Panc1 (cell line): ENCODE data around the gene ZNF474. TPM values are rescaled to one million over a fixed set of nuclear protein-coding genes. Genes with fewer than 3 reads are reported as not detected.

ENCODE experiments used
- ATAC-seq: fragments of 200-7000 bp; cut with Tn5 transposase; 2 replicates; pipeline ENCODE4 v1.9.1; 2020; ENCODE audit warnings: mild to moderate bottlenecking, moderate library complexity
- BruUV-seq: library from RNA; stranded (reverse); fragments of 400-500 nt; replicated peaks from 2 replicates; lab custom pipeline; 2021; lab: Mats Ljungman, UMichigan
- CTCF ChIA-PET: fragments of 300-600 bp; sonication (Branson Sonifier 250); formaldehyde crosslinking; loops from one replicate; lab custom pipeline; 2022; ENCODE audit warnings: antibody characterized with exemption; lab: Charles Lee
- POLR2A ChIA-PET: fragments of 300-600 bp; sonication (Branson Sonifier 250); formaldehyde crosslinking; loops from one replicate; lab custom pipeline; 2022; ENCODE audit warnings: antibody characterized with exemption; lab: Charles Lee
- DNase-seq: peaks from one replicate; pipeline ENCODE4 v3.0.0-alpha.2; 2010; ENCODE audit warnings: low read depth, low spot score
- H3K27ac ChIP-seq: 2 replicates; pipeline ENCODE4 v1.5.1; 2011; ENCODE audit warnings: mild to moderate bottlenecking, low read length, inconsistent platforms
- H3K27me3 ChIP-seq: fragments of 200-500 bp; sonication (Bioruptor generic); 2 replicates; pipeline ENCODE4 v1.6.0; 2014; ENCODE audit warnings: low read length, inconsistent platforms; ENCODE audit not compliant: control insufficient read depth, insufficient read depth
- H3K36me3 ChIP-seq: fragments of 200-500 bp; sonication (Bioruptor generic); 2 replicates; pipeline ENCODE4 v1.5.1; 2014; ENCODE audit warnings: inconsistent platforms, mild to moderate bottlenecking, low read length, moderate library complexity; ENCODE audit not compliant: control insufficient read depth, insufficient read depth
- H3K4me1 ChIP-seq: 2 replicates; pipeline ENCODE4 v1.5.1; 2011; ENCODE audit warnings: inconsistent platforms, mild to moderate bottlenecking, low read length, moderate library complexity; ENCODE audit not compliant: control insufficient read depth, insufficient read depth
- H3K4me3 ChIP-seq, 2 experiments: 2 replicates each; pipeline ENCODE4 v1.5.1; 2011 to 2012; ENCODE audit warnings: low read depth in 2 of 2, low read length in 2 of 2, mild to moderate bottlenecking in 2 of 2, inconsistent platforms in 1 of 2, moderate library complexity in 1 of 2
- H3K9me3 ChIP-seq: fragments of 200-500 bp; sonication (Bioruptor generic); 2 replicates; pipeline ENCODE4 v1.5.1; 2014; ENCODE audit warnings: low read depth, mild to moderate bottlenecking, inconsistent platforms, low read length, moderate library complexity; ENCODE audit not compliant: control insufficient read depth, insufficient read depth
- CTCF ChIP-seq: fragments of 450-650 bp; IDR thresholded peaks from 2 replicates; pipeline ENCODE4 v1.5.1; 2017; ENCODE audit warnings: mild to moderate bottlenecking
- POLR2AphosphoS5 ChIP-seq: IDR thresholded peaks from 2 replicates; pipeline ENCODE4 v1.6.1; 2012; ENCODE audit warnings: mild to moderate bottlenecking, low read depth, low read length, moderate library complexity
- REST ChIP-seq, 2 experiments: IDR thresholded peaks; 2 replicates each; pipeline ENCODE4 v1.6.1; 2011 to 2012; ENCODE audit warnings: low read depth in 2 of 2, control low read depth in 1 of 2, low read length in 1 of 2, mild to moderate bottlenecking in 1 of 2, moderate library complexity in 1 of 2; ENCODE audit not compliant: insufficient read depth in 1 of 2
- SIN3A ChIP-seq: IDR thresholded peaks from 2 replicates; pipeline ENCODE4 v1.6.1; 2012; ENCODE audit warnings: low read depth, mild to moderate bottlenecking, low read length, moderate library complexity, borderline replicate concordance; ENCODE audit not compliant: insufficient read depth
- TCF7L2 ChIP-seq: IDR thresholded peaks from 2 replicates; pipeline ENCODE4 v1.6.1; 2011; ENCODE audit warnings: mild to moderate bottlenecking, low read depth, low read length, inconsistent platforms
- in situ Hi-C: cut with HindIII; loops from 2 replicates; pipeline ENCODE4 v1.10.0; 2016; ENCODE audit warnings: low sequenced_read_pairs, low pct_unique_long_range_greater_than_20kb
- intact Hi-C: fragments of 100-400 bp; cut with micrococcal nuclease; formaldehyde crosslinking; loops from one replicate; pipeline ENCODE4 v1.10.0; 2022; ENCODE audit not compliant: unreplicated experiment
- total RNA-seq: library from RNA; stranded (reverse); gene quantifications from one replicate; pipeline ENCODE4 v1.2.1, GENCODE V29; 2021; ENCODE audit not compliant: unreplicated experiment

Gene ZNF474
- total RNA-seq, 1 experiment from 2014 or later = not detected

GRCh38 chr5:122091936-122092600 lies 37.3 kb upstream of the ZNF474 start:
- ATAC-seq (no peak), DNase-seq (no peak)
- ChIA-PET CTCF (interaction anchor here (0.6 to 0.9 kb wide), 2 partner anchors 11 to 65 kb away, joined by 3 read pairs; no protein-coding TSS in a partner anchor), POLR2A (no interaction called here)
- Histone ChIP-seq H3K36me3 (no peaks in the 10 kb centered on the region), H3K27me3 (no peaks in the 10 kb centered on the region; the same call in none of the 2 replicates), H3K4me3 (no peak overlapping the region), H3K4me1 (no peaks in the 10 kb centered on the region), H3K27ac (no peak overlapping the region), H3K9me3 (no peaks in the 10 kb centered on the region)
- BruUV-seq = no TSS peak
- in situ Hi-C loops (no loop called here), intact Hi-C loops (no loop called here)
- no peak for TF ChIP-seq REST (IDR thresholded peaks at IDR 0.05; ENCODE audit: insufficient read depth in 1 of 2, low read depth in 2 of 2, low read length in 1 of 2)
- peak; percentile 58 for TF ChIP-seq CTCF

DNA sequence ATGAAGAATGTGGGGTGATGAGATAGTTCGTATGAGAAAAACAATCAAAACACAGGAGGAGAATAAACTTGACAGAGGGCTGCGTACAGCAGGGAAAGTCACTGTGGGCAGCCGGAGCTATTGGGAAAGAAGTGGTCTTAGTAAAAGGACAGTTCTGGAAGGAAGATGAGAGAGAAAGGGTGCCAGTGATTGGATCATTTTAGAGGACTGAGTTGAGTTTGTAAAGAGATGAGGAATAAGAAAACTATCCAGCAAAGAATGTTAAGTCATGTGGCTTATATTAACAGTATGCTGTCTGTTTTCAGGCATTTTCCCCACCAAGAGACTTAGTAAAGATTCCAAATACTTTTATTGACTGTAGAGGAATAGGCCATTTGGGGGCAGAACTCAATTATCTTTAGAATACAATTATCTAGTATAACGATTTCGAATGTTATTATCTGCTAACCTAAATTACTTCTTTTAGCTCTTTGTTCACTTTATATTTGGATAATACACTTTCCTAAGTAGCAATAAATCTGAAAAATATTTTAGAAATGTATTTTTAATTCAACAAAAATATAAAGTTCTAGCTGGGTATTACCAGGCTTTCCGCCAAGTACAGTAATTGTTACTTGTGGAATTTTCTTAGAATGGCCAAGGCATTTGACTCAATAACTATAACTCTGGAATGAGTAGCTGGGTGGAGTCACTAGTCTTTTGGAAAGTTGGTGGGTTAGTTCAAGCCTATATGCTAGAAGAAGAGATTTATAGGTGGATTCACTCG lies 35.7 kb upstream of the ZNF474 start:
- intact Hi-C loops = no loop called here

More for the DNA sequence above, 35.7 kb upstream of the ZNF474 start:
- Histone ChIP-seq H3K4me1 (no peaks in the 10 kb centered on the region), H3K36me3 (no peaks in the 10 kb centered on the region), H3K9me3 (no peaks in the 10 kb centered on the region), H3K4me3 (no peak overlapping the region), H3K27ac (no peak overlapping the region), H3K27me3 (no peaks in the 10 kb centered on the region; the same call in 1 of the 2 replicates)
- ATAC-seq (no peak), DNase-seq (no peak)
- no peak for TF ChIP-seq POLR2AphosphoS5
- TF ChIP-seq SIN3A = no peak
- TF ChIP-seq REST (IDR thresholded peaks at IDR 0.05; ENCODE audit: insufficient read depth in 1 of 2, low read depth in 2 of 2, low read length in 1 of 2) = no peak
- TF ChIP-seq CTCF = no peak
- TF ChIP-seq TCF7L2 = no peak
- CTCF ChIA-PET = no interaction called here
- BruUV-seq = no TSS peak
- in situ Hi-C loops = no loop called here
- POLR2A ChIA-PET = no interaction called here
